HG02623 (cell line): ENCODE results near the gene CD68.
"Not testable (repeated sequence)": the region's sequence is repeated elsewhere in the genome, so short reads cannot be mapped to it uniquely, and the experiment has no call there.

Experiments
- ATAC-seq: cut with Tn5 transposase; IDR thresholded peaks from one replicate; pipeline ENCODE4 v1.9.1; 2021; ENCODE audit warnings: moderate library complexity; ENCODE audit not compliant: unreplicated experiment

The CD68 gene

GRCh38 chr17:7577327-7578199 is 1.9 kb upstream of the CD68 start:
- no peak for ATAC-seq

DNA sequence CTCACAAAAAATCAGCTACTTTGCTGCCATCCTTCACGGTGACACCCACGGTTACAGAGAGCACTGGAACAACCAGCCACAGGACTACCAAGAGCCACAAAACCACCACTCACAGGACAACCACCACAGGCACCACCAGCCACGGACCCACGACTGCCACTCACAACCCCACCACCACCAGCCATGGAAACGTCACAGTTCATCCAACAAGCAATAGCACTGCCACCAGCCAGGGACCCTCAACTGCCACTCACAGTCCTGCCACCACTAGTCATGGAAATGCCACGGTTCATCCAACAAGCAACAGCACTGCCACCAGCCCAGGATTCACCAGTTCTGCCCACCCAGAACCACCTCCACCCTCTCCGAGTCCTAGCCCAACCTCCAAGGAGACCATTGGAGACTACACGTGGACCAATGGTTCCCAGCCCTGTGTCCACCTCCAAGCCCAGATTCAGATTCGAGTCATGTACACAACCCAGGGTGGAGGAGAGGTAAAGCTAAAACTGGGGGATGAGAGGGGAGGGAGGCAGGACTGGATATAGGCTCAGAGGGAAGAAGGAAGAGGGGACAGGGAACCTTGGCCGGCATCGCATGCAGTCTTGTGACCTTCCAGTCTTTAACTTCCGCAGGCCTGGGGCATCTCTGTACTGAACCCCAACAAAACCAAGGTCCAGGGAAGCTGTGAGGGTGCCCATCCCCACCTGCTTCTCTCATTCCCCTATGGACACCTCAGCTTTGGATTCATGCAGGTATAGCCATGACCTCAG is 581 bp downstream of the CD68 start:
- no peak for ATAC-seq

DNA sequence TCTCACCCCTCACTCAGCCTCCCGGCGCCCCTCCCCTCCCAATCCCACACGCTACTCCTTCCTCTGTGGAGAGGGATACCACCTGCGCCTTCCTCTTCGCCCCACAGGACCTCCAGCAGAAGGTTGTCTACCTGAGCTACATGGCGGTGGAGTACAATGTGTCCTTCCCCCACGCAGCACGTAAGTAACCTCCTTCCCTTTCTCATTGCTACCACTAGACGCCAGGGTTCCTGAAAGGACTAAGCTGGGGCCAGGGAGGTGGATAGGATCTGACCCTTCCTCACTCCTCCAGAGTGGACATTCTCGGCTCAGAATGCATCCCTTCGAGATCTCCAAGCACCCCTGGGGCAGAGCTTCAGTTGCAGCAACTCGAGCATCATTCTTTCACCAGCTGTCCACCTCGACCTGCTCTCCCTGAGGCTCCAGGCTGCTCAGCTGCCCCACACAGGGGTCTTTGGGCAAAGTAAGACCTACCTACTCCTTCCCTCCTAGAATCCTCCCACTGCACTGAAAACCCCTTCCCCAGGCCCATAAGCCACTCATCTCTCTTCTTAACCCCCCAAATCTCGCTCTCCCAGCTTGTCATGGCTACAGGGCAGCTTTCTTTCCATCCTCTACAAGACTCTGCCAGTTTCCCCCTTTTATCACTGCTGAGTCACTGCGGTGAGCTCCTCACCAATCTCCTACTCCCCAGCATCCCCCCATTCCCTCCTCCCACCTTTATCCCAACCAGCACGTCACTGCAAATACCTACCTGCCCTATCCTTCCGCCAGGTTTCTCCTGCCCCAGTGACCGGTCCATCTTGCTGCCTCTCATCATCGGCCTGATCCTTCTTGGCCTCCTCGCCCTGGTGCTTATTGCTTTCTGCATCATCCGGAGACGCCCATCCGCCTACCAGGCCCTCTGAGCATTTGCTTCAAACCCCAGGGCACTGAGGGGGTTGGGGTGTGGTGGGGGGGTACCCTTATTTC is 1.5 kb downstream of the CD68 start:
- no peak for ATAC-seq

DNA sequence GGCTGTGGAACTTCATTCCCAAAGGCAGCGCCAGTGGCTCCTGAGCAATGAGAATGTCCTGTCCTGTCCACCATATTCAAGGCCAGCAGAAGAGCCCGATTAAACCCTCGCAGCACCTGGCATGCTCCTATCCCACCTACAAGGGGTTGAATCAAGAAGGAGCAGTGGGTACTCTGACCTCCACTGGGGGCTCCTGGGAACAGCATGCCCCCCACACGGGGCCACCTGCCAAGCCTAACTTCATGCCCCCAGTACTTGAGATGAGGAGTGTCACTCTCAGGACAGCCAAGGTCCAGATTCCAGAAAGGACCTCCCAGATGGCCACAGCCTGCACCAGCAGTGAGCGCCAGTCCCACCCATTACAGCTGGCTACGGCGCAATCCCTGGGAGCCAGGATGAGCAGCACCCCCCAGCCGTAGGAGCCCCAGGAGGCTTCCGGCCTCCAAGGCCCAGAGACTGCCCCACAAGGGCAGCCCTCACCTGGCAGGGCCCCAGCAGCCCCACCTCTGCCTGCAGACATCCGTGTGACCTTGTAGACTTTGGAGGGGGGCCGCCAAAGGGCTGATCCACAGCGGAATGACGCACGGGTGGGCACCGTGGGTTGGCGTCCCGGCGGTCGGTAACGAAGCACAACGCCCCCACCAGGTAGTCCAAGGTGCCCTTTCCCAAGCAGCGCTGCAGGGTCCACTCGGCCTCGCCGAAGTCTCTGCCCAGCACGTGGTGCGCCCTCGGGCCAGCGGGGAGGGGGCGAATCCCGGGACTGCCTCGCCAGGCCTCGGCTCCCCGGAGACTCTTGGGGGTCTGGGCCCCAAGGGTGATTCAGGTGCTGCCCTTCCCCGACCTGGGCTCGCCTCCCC is 3.2 kb downstream of the CD68 start:
- ATAC-seq = no peak

GRCh38 chr17:7583253-7584109 is 4.0 kb downstream of the CD68 start, which contains the start of gene MPDU1:
Gene MPDU1 (plus strand): TSS chr17:7583852. CDS start chr17:7583863, 11 bp downstream.
- peak; percentile 69 for ATAC-seq

DNA sequence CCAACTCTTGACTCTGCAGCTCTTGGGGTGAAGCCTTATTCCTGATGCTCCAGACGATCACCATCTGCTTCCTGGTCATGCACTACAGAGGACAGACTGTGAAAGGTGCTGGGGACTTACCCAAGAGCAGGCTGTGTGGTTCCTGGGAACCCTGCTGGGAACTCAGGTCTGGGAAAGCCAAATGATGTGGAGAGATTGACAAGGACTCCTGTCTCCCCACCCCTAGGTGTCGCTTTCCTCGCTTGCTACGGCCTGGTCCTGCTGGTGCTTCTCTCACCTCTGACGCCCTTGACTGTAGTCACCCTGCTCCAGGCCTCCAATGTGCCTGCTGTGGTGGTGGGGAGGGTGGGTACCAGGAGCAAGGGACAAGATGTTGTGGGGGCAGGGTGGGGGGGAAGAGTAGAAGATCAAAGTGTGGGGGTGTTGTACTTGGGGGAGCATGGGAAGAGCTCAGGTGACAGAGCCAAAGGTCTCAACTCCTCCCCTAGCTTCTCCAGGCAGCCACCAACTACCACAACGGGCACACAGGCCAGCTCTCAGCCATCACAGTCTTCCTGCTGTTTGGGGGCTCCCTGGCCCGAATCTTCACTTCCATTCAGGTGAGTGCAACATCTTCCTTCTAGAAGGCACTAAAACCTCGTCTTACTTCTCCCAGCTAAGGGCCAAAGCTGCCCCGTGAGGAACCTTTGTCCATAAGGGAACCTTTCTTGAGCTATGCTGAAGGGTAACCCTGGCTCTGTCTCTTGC is 7.4 kb downstream of the CD68 start:
- no peak for ATAC-seq

DNA sequence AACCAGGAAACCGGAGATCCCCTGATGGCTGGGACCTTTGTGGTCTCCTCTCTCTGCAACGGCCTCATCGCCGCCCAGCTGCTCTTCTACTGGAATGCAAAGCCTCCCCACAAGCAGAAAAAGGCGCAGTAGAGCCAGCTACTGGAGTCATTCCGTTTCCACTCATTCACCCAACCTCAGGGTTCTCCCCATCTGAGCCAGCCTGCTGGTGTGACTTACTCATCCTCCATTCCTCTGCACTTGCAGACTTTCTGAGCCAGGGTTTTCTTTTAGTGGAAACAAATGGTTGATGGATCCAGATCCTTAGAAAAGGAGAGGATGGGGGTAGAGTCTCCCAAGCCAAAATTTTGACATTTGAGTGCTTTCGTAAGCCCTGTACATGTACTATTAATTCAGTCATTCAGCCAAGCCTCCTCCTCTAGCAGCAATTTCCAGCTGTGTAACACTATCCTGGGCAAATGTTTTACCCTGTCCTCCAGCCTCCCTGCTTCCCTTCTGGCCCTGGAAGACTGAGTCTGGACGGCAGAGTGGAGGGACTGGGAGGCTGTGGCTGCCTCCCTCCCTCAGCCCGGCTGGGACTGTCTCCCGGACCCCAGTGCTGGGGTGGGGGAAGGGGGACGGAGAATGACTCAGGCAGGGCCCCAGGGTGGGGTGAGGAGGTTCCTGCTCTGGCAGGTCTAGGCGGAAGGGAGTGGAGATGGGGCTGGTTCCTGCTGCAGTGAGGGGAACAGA is 8.1 kb downstream of the CD68 start:
- no peak for ATAC-seq

- ATAC-seq = no peak
These were observed 9.2 kb downstream of the CD68 start for GRCh38 chr17:7588553-7589203.

DNA sequence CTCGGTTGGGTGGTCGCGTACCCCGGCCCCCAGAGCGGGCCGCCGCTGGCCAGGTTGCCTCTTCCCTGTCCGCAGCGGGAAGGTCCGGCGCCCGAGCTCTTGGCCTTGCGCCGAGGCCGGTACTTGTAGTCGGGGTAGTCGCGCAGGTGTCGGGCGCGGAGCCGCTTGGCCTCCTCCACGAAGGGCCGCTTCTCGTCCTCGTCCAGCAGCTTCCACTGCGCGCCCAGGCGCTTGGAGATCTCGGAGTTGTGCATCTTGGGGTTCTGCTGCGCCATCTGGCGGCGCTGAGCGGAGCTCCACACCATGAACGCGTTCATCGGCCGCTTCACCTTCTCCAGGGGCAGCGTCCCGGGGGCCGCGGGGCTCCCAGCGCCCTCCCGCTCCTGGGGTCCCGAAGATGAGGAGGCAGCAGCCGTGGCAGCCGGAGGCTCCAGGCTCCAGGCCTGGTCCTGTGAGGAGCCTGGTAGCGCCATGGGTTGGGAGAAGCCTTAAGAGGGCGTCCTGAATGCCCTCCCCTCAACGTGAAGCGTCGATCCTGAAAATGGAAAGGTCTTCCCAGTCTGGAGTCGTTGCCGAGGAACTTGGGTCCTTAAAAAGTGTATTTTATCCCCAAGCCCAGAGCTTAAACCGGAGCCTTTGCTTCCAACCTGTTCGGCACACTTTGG is 9.9 kb downstream of the CD68 start:
- no peak for ATAC-seq

DNA sequence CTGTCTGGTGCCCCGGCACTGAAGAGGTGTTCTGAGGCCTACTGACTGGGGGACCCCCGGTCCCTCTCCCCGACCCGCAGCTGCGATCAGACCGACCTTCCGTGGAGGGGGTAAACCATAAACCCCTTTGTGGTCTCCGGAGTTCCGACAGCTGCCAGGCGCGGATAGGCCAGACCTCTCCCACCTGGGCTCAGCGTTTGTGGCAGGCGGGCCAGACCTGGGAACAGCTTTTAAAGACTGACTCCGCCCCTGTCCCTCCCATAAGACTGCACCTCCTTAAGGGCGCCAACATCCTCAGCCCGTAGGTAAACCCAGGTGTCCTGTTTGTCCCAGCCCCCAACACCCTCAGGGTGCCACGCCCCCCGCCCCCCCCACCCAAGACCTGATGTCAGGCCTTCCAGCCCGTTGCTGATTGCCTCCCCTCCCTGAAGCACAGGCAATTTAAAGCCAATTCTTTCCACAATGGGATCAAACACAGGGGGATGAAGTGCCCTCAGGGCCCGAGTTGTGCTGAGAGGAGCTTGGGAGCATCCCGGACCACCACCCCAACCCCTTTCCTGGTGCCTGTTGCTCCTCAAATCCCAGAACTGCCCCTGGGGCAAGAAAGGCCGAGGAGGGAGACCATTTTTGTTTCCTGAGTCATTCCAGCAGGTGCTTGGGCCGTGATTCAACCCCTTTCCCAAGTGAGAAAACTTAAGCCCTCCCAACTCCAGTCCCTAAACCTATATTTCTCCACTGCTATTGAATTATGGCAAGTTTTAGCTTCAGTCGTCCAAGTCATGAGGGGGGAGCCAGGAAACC is 10.7 kb downstream of the CD68 start, which contains the start of gene SOX15:
TSS of gene SOX15 (minus strand) at position 204 of the 801 bp plus-strand sequence. CDS start 418 bp downstream, outside the sequence.
- ATAC-seq = no peak

GRCh38 chr17:7590743-7591142 is 11.3 kb downstream of the CD68 start:
- ATAC-seq = no peak

- no peak for ATAC-seq
These were observed 12.2 kb downstream of the CD68 start for GRCh38 chr17:7591596-7591995.

DNA sequence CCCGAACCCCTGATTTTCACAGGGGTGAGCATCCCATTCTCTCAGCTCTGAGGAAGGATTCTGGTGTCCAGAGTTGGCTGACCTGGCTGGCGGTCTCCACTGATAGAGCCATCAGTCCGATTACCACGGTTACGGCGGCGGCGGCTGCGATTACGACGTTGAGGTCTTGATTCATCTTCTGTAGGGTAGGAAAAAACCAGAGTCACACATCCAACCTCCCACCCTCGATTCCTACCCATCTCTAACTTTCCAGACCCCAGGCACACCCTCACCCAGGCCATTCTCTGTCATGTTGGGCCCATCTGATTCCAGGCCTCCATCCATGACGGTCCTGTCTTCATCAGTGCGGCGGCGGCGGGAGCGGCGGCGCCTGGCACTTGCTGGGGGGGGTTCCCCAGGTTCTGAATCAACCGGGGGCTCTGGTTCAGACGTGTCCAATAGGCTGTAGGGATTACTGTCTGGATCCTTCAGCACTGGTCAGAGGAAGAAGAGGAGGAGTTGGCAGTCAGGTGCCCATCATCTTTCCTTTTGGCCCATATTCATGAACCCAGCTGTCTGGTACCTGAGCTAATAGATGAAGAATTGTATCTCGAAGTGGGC is 13.1 kb downstream of the CD68 start:
- no peak for ATAC-seq

GRCh38 chr17:7593296-7593695 is 13.9 kb downstream of the CD68 start:
- ATAC-seq = no peak

DNA sequence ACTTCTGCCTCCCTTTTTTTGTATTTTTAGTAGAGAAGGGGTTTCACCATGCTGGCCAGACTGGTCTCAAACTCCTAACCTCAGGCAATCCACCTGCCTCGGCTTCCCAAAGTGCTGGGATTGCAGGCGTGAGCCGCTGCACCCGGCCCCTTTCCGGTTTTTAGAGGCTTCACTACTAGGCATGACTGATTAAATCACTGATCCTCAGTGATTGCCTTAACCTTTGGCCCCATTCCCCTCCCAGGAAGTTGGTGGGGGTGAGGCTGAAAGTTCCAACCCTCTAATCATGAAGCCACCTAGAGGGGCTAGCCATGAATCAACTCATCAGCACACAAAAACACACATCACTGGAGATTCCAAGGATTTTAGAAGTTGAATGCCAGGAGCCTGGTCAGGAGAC is 18.1 kb downstream of the CD68 start:
- ATAC-seq = not testable (repeated sequence)
